Measurements from ENCODE around the gene NPAS3.

- TF ChIP-seq POLR2A (IDR thresholded peaks at IDR 0.05; ENCODE audit: low read length) = no peak
- no peak for TF ChIP-seq GATA1 (IDR thresholded peaks at IDR 0.05; ENCODE audit: low read depth, low read length)
Observed at GRCh38 chr14:33835261-33835655, 896.6 kb downstream of the NPAS3 start.

Measured in erythroblast (primary cell).